ENCODE measurements around the gene ST14.

Gene ST14

DNA sequence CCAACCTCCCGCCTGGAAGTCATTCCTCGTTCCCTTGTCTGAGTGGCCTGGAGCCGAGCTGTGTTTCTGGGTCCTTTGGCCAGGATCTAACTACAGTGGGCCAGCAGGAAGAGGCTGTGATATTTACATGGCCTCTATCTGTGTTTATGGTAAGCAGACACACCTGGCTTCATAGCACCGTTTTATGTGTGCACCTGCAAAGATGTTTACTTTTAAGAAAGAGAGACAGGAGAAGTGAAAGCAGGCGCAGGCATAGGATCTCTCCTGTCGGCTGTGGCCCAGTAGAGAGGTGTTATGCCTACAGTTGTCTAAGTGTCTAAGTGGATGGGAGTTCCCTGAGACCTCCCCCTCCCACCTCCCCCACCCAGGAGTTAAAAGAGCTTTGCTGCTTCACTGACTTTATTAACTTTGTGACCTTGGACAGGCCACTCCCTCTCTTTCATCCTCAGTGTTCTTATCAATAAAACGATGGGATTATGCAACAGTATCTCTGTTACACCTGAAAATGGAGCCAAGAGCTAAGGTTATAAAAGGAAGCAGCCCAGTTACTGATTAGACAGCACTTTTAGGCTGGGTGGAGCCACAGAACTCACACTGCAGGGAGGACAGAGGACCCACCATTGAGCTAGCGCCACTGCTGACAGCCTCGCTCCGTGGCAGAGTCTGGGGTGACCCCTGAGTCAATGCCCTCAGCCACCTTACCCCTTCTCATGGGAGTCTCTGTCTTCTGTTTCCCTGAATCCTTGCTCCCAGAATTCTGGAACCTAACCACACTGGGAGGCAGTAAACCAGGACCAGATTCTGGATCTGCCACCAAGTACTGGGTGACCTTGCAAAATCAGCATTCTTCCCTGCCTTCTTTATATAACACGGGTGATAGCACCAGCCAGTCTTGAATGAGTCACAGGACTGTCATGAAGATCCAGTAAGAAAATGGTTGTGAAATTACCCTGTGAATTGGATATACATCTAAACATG, 22.0 kb downstream of the ST14 start:
- POLR2A ChIA-PET = interaction anchor here (0.6 kb wide), 1 partner anchor 123 kb away, joined by 4 read pairs; no protein-coding TSS in a partner anchor

More for the DNA sequence above, 22.0 kb downstream of the ST14 start:
- TF ChIP-seq, protein P1, sequence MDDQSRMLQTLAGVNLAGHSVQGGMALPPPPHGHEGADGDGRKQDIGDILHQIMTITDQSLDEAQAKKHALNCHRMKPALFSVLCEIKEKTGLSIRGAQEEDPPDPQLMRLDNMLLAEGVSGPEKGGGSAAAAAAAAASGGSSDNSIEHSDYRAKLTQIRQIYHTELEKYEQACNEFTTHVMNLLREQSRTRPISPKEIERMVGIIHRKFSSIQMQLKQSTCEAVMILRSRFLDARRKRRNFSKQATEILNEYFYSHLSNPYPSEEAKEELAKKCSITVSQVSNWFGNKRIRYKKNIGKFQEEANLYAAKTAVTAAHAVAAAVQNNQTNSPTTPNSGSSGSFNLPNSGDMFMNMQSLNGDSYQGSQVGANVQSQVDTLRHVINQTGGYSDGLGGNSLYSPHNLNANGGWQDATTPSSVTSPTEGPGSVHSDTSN (CRISPR knock-in tag; IDR thresholded peaks at IDR 0.05) = no peak
- TF ChIP-seq, protein P2, sequence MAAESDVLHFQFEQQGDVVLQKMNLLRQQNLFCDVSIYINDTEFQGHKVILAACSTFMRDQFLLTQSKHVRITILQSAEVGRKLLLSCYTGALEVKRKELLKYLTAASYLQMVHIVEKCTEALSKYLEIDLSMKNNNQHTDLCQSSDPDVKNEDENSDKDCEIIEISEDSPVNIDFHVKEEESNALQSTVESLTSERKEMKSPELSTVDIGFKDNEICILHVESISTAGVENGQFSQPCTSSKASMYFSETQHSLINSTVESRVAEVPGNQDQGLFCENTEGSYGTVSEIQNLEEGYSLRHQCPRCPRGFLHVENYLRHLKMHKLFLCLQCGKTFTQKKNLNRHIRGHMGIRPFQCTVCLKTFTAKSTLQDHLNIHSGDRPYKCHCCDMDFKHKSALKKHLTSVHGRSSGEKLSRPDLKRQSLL (tag by site-specific recombination; IDR thresholded peaks at IDR 0.05) = no peak
- 0 out of 2 replicates have a peak, but pooled peaks have one; percentile 10 for TF ChIP-seq SP7 (tag by site-specific recombination; IDR thresholded peaks at IDR 0.05)
- no peak for TF ChIP-seq ZNF366 (tag by site-specific recombination; conservative IDR thresholded peaks at IDR 0.05)
- no peak for TF ChIP-seq ZNF350 (tag by site-specific recombination; IDR thresholded peaks at IDR 0.05)
- no peak for TF ChIP-seq ZNF530 (tag by site-specific recombination; IDR thresholded peaks at IDR 0.05; ENCODE audit: low read depth)
- TF ChIP-seq ZNF354C (tag by site-specific recombination; IDR thresholded peaks at IDR 0.05; ENCODE audit: borderline replicate concordance, low read depth) = no peak
- TF ChIP-seq ZNF600 (tag by site-specific recombination; IDR thresholded peaks at IDR 0.05) = no peak
- TF ChIP-seq GLIS1 (tag by site-specific recombination; IDR thresholded peaks at IDR 0.05) = no peak
- TF ChIP-seq ZNF292 (tag by site-specific recombination; IDR thresholded peaks at IDR 0.05; ENCODE audit: borderline replicate concordance, low read depth) = no peak
- TF ChIP-seq, protein P3, sequence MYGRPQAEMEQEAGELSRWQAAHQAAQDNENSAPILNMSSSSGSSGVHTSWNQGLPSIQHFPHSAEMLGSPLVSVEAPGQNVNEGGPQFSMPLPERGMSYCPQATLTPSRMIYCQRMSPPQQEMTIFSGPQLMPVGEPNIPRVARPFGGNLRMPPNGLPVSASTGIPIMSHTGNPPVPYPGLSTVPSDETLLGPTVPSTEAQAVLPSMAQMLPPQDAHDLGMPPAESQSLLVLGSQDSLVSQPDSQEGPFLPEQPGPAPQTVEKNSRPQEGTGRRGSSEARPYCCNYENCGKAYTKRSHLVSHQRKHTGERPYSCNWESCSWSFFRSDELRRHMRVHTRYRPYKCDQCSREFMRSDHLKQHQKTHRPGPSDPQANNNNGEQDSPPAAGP (tag by site-specific recombination; IDR thresholded peaks at IDR 0.05) = peak; percentile 61; the same call in 1 of the 2 replicates
- peak; percentile 80; the same call in 1 of the 2 replicates for TF ChIP-seq KLF1 (tag by site-specific recombination; IDR thresholded peaks at IDR 0.05)
- TF ChIP-seq HOXA7 (CRISPR knock-in tag; IDR thresholded peaks at IDR 0.05; ENCODE audit: borderline replicate concordance) = no peak
- TF ChIP-seq TRIM28 (IDR thresholded peaks at IDR 0.05; ENCODE audit: borderline replicate concordance, low read length) = 0 out of 2 replicates have a peak, but pooled peaks have one; percentile 54
- peak; percentile 87 for TF ChIP-seq TCF7L2 (IDR thresholded peaks at IDR 0.05; ENCODE audit: borderline replicate concordance, low read depth, low read length)
- TF ChIP-seq ZNF133 (tag by site-specific recombination; IDR thresholded peaks at IDR 0.05) = no peak
- no peak for TF ChIP-seq ZIC2 (tag by site-specific recombination; IDR thresholded peaks at IDR 0.05)
- TF ChIP-seq ZNF221 (tag by site-specific recombination; IDR thresholded peaks at IDR 0.05; ENCODE audit: borderline replicate concordance) = no peak
- TF ChIP-seq, protein P4, sequence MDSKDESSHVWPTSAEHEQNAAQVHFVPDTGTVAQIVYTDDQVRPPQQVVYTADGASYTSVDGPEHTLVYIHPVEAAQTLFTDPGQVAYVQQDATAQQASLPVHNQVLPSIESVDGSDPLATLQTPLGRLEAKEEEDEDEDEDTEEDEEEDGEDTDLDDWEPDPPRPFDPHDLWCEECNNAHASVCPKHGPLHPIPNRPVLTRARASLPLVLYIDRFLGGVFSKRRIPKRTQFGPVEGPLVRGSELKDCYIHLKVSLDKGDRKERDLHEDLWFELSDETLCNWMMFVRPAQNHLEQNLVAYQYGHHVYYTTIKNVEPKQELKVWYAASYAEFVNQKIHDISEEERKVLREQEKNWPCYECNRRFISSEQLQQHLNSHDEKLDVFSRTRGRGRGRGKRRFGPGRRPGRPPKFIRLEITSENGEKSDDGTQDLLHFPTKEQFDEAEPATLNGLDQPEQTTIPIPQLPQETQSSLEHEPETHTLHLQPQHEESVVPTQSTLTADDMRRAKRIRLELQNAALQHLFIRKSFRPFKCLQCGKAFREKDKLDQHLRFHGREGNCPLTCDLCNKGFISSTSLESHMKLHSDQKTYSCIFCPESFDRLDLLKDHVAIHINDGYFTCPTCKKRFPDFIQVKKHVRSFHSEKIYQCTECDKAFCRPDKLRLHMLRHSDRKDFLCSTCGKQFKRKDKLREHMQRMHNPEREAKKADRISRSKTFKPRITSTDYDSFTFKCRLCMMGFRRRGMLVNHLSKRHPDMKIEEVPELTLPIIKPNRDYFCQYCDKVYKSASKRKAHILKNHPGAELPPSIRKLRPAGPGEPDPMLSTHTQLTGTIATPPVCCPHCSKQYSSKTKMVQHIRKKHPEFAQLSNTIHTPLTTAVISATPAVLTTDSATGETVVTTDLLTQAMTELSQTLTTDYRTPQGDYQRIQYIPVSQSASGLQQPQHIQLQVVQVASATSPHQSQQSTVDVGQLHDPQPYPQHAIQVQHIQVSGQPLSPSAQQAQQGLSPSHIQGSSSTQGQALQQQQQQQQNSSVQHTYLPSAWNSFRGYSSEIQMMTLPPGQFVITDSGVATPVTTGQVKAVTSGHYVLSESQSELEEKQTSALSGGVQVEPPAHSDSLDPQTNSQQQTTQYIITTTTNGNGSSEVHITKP (tag by site-specific recombination; IDR thresholded peaks at IDR 0.05) = 0 out of 2 replicates have a peak, but pooled peaks have one; percentile 53
- TF ChIP-seq ZNF501 (tag by site-specific recombination; IDR thresholded peaks at IDR 0.05) = no peak
- TF ChIP-seq ZNF792 (tag by site-specific recombination; IDR thresholded peaks at IDR 0.05) = no peak
- peak; percentile 81 for TF ChIP-seq ZNF549 (tag by site-specific recombination; IDR thresholded peaks at IDR 0.05)
- TF ChIP-seq SCRT1 (tag by site-specific recombination; IDR thresholded peaks at IDR 0.05; ENCODE audit: borderline replicate concordance) = no peak
- no peak for TF ChIP-seq ZNF266 (tag by site-specific recombination; IDR thresholded peaks at IDR 0.05; ENCODE audit: low read depth)
- TF ChIP-seq ZNF660 (tag by site-specific recombination; IDR thresholded peaks at IDR 0.05) = no peak
- TF ChIP-seq, protein P5, sequence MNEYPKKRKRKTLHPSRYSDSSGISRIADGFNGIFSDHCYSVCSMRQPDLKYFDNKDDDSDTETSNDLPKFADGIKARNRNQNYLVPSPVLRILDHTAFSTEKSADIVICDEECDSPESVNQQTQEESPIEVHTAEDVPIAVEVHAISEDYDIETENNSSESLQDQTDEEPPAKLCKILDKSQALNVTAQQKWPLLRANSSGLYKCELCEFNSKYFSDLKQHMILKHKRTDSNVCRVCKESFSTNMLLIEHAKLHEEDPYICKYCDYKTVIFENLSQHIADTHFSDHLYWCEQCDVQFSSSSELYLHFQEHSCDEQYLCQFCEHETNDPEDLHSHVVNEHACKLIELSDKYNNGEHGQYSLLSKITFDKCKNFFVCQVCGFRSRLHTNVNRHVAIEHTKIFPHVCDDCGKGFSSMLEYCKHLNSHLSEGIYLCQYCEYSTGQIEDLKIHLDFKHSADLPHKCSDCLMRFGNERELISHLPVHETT (tag by site-specific recombination; IDR thresholded peaks at IDR 0.05) = no peak
- TF ChIP-seq, protein P6, sequence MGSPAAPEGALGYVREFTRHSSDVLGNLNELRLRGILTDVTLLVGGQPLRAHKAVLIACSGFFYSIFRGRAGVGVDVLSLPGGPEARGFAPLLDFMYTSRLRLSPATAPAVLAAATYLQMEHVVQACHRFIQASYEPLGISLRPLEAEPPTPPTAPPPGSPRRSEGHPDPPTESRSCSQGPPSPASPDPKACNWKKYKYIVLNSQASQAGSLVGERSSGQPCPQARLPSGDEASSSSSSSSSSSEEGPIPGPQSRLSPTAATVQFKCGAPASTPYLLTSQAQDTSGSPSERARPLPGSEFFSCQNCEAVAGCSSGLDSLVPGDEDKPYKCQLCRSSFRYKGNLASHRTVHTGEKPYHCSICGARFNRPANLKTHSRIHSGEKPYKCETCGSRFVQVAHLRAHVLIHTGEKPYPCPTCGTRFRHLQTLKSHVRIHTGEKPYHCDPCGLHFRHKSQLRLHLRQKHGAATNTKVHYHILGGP (tag by site-specific recombination; IDR thresholded peaks at IDR 0.05) = no peak
- no peaks in the 10 kb centered on the region for H3K4me1 ChIP-seq (ENCODE audit: control insufficient read depth, insufficient read depth, low read length)
- CTCF ChIA-PET = no interaction called here
- peak overlapping the region; percentile 28; the same call in 1 of the 2 replicates for H3K27ac ChIP-seq (ENCODE audit: extremely low read depth, low read depth, low read length)
- H3K36me3 ChIP-seq (ENCODE audit: control insufficient read depth in 2 of 2, insufficient read depth in 1 of 2, low read length in 2 of 2) = no peaks in the 10 kb centered on the region
- H3K9me3 ChIP-seq (ENCODE audit: control insufficient read depth, insufficient read depth, low read depth, low read length) = no peaks in the 10 kb centered on the region
- no peak overlapping the region for H3K4me3 ChIP-seq (ENCODE audit: low read depth, low read length)
